HG03342 (cell line): ENCODE results near the gene HAPLN2.

ENCODE experiments used
- ATAC-seq: cut with Tn5 transposase; IDR thresholded peaks from one replicate; pipeline ENCODE4 v1.9.1; 2021; ENCODE audit warnings: mild to moderate bottlenecking, moderate library complexity; ENCODE audit not compliant: unreplicated experiment

The HAPLN2 gene

DNA sequence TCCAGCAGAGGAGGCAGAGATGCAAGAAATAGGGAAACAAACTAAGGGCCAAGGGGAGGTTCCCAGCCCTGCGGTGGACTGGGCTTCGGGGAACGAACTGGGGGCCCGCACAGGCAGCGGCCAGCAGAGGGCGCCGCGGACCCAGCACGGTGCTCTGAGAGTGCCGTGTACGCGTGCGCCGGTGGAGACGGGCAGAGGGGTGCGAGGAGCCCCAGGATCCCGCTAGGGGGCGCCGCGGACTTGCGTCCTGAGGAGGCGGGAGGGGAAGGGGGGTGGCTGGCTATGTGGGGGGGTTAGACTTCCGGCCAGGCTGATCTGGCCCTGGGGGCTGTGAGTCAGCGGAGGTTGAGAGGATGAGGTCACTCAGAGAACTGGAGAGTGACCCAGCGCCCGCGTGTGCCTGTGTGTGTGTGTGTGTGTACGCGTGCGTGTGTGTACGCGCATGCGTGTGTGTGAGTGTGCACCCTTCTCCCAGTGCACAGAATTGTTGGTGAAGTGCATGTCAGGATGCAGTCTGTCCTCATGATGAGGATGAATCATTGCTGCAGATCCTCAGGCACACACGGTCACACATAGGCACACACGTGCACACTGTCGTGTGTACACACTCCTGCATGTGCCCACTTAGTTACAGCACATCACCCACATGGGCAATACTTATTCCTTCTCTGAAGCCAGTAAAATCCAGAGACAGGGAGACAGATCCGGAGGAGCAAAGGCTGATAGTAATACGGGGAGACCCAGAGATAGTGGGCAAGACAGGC is 41.0 kb downstream of the HAPLN2 start:
- peak; percentile 71 for ATAC-seq

GRCh38 chr1:156660752-156661112 is 41.5 kb downstream of the HAPLN2 start:
- no peak for ATAC-seq

GRCh38 chr1:156662005-156662799 is 43.0 kb downstream of the HAPLN2 start:
- no peak for ATAC-seq

GRCh38 chr1:156662800-156663055 is 43.5 kb downstream of the HAPLN2 start:
- ATAC-seq: no peak

- no peak for ATAC-seq
Observed at GRCh38 chr1:156663178-156663577, 44.0 kb downstream of the HAPLN2 start.

- no peak for ATAC-seq
Observed at GRCh38 chr1:156664046-156664766, 45.0 kb downstream of the HAPLN2 start.

DNA sequence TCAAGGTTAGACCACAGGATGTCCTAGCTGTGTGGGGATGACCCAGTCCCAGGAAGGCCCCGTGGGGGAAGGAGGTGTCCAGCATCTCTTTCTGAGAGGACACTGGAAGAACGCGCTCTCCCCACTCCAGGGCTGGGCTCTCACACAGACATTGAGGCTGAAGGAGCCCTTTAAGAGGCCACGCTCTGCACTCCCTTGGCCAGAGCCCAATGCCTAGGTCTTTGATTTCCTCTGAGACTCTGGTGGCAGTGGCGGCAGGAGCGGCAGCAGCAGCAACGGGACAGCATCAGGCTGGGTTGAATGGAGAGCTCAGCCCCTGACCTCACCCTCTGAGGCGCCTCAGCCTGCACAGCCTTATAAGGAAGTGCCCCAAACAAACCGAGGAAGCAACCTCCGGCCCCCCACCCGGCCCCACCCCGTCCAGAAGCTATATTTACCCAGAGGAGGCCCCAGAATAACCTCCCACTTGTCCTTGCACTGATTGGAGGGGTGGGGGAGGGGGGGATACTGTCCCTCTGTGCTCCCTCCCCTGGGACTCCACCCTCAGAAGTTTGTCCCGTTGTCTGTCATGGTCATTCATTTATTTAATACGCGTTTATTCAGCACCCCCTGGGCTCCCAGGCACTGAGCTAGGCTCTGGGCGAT is 45.7 kb downstream of the HAPLN2 start:
- ATAC-seq: no peak

- ATAC-seq: no peak
Observed at GRCh38 chr1:156665539-156665938, 46.3 kb downstream of the HAPLN2 start.

DNA sequence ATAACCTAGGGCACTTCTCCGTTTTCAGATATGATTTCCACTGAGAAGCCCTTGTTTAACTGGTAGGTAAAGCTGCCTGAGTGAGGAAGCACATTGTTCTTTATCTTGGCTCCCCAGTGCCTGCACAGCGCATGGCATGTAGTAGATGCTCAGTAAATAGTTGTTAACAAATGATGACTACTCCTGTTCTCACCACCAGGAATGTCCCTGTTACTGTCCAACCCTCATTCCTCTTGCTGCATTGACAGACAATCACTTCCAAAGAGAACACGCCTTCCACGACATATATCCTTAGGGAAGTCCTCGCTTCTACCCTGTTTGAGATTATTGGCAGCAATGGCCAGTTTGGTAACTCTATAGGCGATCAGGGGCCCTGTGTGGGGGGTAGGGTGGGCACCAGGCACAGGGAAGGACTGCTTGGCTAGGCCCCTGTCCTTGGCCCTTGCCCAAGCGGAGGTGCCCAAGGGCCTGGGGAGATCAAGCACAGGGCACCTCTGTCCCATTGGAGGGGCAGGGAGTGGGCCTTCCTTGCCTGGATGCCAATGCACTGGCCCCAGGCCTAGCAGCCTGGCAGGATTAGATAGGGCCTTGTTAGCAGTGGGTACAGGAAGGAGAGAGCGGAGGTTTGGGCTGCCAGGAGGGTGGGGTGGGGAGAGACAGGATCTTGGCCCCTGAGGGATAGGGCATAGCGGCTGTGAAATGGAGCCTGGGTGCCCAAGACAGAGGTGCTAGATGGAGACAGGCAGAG is 47.8 kb downstream of the HAPLN2 start:
- ATAC-seq: no peak

DNA sequence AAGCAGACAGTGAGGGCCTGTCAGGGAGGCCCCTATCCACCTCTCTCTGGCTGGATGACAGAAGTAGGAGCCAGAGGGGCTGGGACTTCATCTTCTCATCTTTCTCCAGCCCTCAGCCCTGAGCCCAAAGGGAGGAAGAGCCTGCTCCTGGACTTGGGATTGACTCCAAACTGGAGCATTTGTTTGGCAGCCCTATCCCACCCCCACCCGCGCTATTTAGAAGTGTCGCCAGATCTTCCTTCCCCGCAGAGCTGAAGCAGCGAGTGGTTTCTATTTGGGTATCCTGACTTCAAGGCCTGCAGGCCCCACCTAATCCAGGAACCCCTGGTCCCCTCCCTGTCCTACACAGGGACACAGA is 48.4 kb downstream of the HAPLN2 start:
- no peak for ATAC-seq

DNA sequence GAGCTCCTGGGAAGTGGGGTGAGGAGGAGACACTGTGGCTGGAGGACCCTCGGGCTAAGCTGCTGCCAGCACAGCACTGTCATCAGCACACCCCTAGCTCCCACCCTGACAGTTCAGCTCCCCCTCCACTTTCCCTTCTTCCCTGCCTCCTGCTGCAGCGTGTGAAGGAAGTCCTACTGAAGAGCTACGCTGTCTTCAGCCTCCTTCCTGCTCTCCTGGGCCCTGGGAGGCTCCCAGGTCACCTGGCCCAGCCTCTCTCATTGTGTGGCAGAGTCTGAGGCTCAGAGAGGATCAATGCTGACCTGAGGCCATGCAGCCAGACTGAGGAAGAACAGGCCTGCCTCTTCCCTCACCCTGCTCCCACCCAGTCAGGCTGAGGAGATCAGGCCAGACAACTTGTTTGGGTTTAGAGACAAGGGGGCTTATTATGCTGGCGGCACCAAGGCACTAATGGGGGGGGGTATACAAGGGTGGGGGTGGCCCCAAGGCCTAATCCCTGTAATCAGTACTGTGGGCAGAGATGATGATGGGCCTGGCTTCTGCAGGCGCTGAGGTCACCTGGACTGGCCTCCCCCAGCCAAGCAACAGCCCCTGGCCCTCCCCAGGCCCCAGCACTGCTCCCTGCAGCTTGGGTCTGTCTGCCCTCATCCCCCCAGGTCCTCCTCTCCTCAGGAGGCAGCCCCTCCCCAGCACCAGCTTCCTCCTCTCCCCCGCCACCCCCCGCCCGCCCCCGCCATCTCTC is 48.9 kb downstream of the HAPLN2 start:
- ATAC-seq: no peak

GRCh38 chr1:156668801-156669637 is 49.8 kb downstream of the HAPLN2 start:
- no peak for ATAC-seq

- no peak for ATAC-seq
Observed at GRCh38 chr1:156669794-156670193, 50.6 kb downstream of the HAPLN2 start.

- ATAC-seq: no peak
Observed at GRCh38 chr1:156670359-156670758, 51.1 kb downstream of the HAPLN2 start.

DNA sequence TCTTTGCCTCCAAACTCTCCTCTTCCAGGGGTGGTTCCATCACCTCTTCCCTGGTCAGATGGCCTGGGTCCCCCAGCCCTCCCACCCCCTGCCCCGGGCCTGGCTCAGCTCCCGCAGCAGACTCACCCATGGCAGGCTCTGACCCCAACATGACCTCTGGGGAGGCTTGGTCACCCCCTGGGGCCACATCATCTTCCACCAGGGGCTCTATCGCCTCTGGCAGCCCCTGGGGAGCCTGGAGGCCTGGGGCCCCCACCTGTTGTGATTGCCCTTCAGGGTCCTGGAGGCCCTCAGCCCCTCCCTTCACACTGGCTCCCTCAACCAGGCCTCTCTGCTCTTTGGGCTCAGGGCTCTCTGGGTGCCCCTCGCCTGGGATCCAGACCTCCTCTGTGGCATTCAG is 51.6 kb downstream of the HAPLN2 start:
- ATAC-seq: no peak

- no peak for ATAC-seq
Observed at GRCh38 chr1:156671804-156672203, 52.6 kb downstream of the HAPLN2 start.

- ATAC-seq: no peak
Observed at GRCh38 chr1:156673387-156674121, 54.3 kb downstream of the HAPLN2 start.
